KG1 (cell line): Measurements from ENCODE around the gene TTBK1.

Source experiments
- DNase-seq: peaks from one replicate; lab custom pipeline; 2025; lab: John Stamatoyannopoulos, UW

Gene TTBK1

GRCh38 chr6:43255408-43256054 is 12.2 kb downstream of the TTBK1 start:
- DNase-seq: no peak

DNA sequence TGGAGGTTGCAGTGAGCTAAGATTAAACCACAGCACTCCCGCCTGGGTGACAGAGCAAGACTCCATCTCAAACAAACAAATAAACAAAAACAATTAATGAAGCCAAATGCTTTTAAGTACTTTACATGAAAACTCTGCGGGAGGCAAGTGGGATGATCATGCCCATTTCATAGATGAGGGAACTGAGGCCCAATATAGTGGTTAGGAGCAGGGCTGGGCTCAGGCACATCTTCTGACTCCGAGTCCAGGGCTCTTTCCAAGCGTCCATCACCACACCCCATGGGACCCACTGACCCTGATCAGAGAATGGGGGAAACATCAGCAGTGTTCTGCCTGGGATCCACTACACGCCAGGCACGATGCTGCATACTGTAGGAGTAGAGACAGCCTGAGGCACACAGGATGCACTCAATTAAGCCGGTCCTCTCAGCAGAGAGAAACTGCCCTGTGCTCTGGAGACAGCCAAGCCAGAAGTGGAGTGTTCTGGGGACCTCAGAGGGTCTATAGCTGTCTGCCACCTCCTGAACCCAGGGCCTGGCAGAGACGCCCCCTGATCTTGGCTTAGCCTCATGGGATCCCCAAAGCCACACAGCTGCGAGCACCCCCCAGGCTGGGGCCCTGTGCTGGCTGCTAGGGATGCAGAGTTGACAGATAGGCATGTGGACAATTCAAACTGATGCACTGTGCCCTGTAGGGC is 13.5 kb downstream of the TTBK1 start:
- no peak for DNase-seq

GRCh38 chr6:43257367-43258145 is 14.3 kb downstream of the TTBK1 start:
- DNase-seq: no peak

- DNase-seq: no peak
Observed at GRCh38 chr6:43258180-43258579, 14.9 kb downstream of the TTBK1 start.

GRCh38 chr6:43258807-43259686 is 15.8 kb downstream of the TTBK1 start:
- no peak for DNase-seq

GRCh38 chr6:43260791-43261190 is 17.5 kb downstream of the TTBK1 start:
- DNase-seq: no peak

- DNase-seq: no peak
Observed at GRCh38 chr6:43261198-43261597, 17.9 kb downstream of the TTBK1 start.

GRCh38 chr6:43262000-43262779 is 18.9 kb downstream of the TTBK1 start:
- DNase-seq: no peak

- no peak for DNase-seq
Observed at GRCh38 chr6:43262780-43263313, 19.6 kb downstream of the TTBK1 start.

DNA sequence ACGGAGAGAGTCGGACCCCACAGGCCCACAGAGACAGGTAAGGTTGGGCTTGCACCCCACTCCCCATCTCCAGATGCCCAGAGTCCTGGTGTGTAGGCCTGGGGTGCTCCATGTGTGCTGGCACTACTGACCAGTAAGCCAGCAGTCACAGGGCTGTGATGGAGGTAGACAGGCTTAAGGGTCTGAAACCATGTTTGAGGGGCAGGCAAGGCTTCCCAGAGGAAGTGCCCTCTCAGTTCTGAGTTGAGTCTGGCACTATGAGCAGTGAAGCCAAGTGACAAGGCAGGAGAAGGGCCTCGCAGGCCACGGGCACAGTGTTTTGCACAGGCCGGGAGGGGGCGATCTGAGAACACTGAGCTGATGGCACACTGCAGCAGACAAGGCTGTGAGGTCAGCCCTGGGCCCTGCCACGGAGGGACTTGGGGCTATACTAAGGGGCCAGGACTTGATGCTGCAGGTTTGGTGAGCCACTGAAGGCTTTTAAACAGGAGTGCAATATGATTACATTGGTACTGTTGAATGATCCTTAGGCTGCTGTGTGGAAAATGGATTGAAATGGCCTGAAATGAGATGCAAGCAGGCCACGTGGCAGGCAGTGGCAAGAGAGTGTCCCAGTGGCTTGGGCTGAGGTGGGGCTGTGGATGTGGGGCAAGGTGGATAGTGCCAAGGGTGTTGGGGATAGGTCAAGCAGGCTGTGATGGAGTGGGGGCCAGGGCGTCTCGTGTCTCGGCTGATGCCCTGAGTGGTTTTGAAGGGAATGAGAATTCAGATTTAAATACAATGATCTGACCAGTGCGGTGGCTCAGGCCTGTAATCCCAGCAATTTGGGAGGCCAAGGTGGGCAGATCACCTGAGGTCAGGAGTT is 20.3 kb downstream of the TTBK1 start:
- peak; percentile 24 for DNase-seq

- no peak for DNase-seq
Observed at GRCh38 chr6:43264599-43265145, 21.4 kb downstream of the TTBK1 start.

- DNase-seq: no peak
Observed at GRCh38 chr6:43265564-43265963, 22.3 kb downstream of the TTBK1 start.

GRCh38 chr6:43267619-43268354 is 24.5 kb downstream of the TTBK1 start:
- no peak for DNase-seq

- no peak for DNase-seq
Observed at GRCh38 chr6:43268355-43268700, 25.0 kb downstream of the TTBK1 start.

- DNase-seq: no peak
Observed at GRCh38 chr6:43268782-43269272, 25.5 kb downstream of the TTBK1 start.

GRCh38 chr6:43269273-43270007 is 26.2 kb downstream of the TTBK1 start:
- DNase-seq: no peak

- DNase-seq: no peak
Observed at GRCh38 chr6:43271103-43271815, 28.0 kb downstream of the TTBK1 start.

DNA sequence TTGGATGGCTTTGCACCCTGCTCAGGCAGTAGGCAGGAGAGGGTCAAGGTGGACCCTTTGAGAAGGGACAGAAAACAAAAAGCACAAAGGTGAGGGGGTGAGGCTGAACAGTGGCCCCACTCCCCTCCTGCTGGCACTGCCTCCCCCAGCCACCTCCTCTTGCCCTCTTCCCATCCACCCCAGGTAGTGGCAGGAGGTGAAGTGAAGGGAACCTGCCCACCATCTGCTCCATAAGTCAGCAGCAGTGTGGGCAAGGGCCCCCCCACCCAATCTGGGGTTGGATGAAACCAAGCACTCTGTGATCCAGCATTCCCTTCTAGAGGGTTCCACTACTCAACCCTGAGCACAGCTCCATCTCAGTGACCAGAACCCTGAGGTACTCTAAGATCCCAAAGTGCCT is 28.7 kb downstream of the TTBK1 start:
- no peak for DNase-seq
